PC-3 (cell line): ENCODE measurements around the gene CBFA2T3.

ENCODE experiments used
- EZH2 ChIP-seq: fragments of 300-600 bp; sonication (generic); IDR thresholded peaks from one replicate; pipeline ENCODE4 v1.6.1; 2017; ENCODE audit warnings: antibody characterized with exemption, mild to moderate bottlenecking, low read length; ENCODE audit not compliant: unreplicated experiment
- EZH2phosphoT487 ChIP-seq: fragments of 300-600 bp; sonication (generic); IDR thresholded peaks from 2 replicates; pipeline ENCODE4 v1.6.1; 2018; ENCODE audit warnings: mild to moderate bottlenecking, antibody characterized with exemption, low read length, borderline replicate concordance
- TF ChIP-seq, protein P1 (sequence below): fragments of 300-600 bp; sonication (generic); conservative IDR thresholded peaks from 2 replicates; pipeline ENCODE4 v1.5.1; 2017; ENCODE audit warnings: antibody characterized with exemption, low read depth, mild to moderate bottlenecking, low read length

GRCh38 chr16:88882358-88883030 is 94.5 kb downstream of the CBFA2T3 start:
- TF ChIP-seq EZH2phosphoT487 (no peak), EZH2 (no peak)
- TF ChIP-seq, protein P1, sequence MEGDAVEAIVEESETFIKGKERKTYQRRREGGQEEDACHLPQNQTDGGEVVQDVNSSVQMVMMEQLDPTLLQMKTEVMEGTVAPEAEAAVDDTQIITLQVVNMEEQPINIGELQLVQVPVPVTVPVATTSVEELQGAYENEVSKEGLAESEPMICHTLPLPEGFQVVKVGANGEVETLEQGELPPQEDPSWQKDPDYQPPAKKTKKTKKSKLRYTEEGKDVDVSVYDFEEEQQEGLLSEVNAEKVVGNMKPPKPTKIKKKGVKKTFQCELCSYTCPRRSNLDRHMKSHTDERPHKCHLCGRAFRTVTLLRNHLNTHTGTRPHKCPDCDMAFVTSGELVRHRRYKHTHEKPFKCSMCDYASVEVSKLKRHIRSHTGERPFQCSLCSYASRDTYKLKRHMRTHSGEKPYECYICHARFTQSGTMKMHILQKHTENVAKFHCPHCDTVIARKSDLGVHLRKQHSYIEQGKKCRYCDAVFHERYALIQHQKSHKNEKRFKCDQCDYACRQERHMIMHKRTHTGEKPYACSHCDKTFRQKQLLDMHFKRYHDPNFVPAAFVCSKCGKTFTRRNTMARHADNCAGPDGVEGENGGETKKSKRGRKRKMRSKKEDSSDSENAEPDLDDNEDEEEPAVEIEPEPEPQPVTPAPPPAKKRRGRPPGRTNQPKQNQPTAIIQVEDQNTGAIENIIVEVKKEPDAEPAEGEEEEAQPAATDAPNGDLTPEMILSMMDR = no peak
